LHCN-M2 (cell line): ENCODE measurements around the gene IL17C. TPM values are rescaled to one million over a fixed set of nuclear protein-coding genes. Genes with fewer than 3 reads are reported as not detected.

ENCODE experiments used
- DNase-seq: peaks from one replicate; pipeline ENCODE4 v3.0.0-alpha.2; 2012; ENCODE audit warnings: low read depth
- total RNA-seq: library from RNA; depleted of rRNA; stranded (reverse); fragments of >200 nt; gene quantifications from 2 replicates; pipeline ENCODE4 v1.2.3, GENCODE V29; 2014; rRNA removed

The IL17C gene
- total RNA-seq, 1 experiment from 2014 or later, result not detected

DNA sequence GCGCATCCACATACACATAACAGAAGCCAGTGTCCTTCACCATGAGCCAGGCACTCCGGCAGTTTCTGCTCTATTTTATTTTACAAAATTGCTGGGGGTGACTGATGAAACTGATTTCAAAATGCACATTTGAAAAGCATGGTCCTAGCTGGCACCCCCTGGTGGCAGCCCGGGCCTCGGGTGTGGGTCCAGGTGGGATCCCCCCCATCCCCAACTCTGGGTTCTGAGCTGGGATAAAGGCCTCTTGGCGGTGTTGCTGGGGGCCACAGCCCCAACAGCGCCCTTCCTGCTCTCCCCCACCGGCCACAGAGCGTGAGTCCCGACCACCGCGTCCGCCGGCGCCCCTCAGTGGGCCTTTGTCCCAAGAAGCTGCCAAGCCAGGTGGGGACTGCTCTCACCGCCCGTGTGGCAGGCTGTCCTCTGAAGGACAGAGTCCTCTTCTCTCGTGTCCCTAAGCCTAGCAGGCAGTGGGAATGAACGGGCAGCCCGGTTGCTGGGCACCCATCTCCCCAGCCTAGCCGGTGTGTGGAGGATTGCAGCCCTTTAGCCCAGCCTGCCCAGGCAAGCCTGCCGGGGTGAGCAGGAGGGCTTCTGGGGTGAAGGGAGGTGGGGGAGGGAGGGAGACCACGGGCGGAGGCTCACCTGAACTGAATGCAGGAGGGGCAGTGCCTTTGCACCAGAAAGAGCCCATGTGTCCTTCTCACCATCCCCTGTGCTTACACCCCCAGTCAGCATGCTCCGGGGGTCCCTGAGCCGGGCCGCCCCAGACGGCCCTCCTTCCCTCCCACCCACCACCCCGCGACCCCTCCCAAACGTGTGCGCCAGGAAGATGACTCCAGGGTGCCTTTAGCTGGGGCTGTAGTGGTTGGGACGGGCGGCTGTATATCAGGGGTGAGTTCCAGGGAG is 47.0 kb downstream of the IL17C start:
- peak; percentile 71 for DNase-seq

DNA sequence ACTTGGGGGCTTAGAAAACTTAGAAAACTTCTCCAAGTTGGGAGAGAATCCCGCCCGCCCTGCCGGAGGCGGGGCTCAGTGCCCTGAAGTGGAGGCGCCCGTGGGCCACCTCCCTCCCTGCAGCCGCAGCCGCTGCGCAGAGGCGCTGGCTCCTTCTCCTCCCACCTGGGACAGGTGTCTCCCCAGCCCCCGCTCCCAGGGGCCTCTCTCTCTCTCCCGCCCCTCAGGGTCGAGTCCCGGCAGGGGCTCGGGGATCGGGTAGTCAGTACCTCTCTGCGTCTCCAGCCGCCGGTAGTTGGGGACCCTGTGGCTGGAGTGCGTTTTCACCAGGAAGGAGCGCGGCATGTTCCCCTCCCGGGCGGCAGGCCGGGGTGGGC is 47.7 kb downstream of the IL17C start:
- no peak for DNase-seq

DNA sequence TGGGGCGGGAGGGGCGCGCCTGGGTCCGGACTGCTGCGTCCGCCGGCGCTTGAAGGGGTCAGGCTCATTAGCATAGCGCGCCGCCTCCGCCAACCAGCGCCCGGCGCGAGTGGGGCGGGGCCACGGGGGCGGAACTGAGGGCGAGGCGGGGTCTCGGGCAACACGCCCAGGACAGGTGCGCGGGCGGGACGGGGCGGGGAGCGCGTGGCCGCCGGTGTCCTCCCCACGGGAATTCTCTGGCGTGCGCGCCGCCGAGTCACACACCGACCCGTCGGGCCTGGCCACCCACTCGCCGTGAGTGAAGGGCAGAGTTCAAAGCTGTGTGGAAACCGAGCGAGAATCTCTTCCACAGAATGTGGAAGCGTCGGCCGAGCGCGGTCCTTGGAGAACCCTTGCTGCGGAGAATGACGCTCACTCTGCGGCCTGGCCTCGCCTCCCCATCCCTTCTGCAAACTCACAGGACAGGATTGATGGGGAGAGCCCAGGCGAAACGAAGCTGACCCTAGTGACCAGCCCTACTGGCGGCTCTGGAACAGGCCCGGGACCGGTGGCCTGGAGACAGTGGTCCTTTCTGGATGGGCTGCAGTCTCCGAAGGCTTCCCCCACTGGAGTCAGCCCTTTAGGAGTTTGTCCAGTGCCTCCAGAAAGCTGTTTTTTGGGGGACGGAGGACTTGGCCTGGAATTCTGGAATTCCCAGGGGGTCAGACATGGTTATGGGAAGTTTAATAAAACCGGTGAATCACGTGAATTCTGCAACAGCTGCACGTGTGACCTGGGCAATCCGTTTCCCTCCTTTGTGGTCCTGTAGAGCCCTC is 48.3 kb downstream of the IL17C start, which contains the start of gene SNAI3:
Gene SNAI3 (minus strand): TSS at position 69 of the 815 bp plus-strand sequence. CDS start 101 bp downstream, outside the sequence.
- DNase-seq, result peak; percentile 71

DNA sequence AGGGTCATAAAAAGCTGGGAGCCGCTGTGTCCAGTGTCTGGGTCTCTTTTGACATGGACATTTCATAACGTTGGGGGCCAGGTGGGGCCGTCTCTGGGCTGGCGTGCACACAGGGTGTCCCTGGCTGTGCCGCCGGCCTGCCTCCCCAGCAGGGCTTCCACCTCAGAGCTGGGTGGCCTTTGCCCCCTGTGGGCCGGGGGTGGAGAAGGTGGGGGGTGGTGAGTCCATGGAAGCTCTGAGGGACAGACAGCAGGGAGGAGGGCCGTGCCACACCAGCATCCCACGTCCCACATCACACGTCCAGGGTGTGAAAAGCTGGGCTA is 48.8 kb downstream of the IL17C start:
- no peak for DNase-seq

- no peak for DNase-seq
Observed at GRCh38 chr16:88687676-88688012, 49.3 kb downstream of the IL17C start.

GRCh38 chr16:88688013-88688778 is 49.8 kb downstream of the IL17C start:
- no peak for DNase-seq

Other genes with a start within 250 kb of the IL17C start
- 1.1 and 2.2 TPM in 2 replicates for gene ZFPM1, start 185.3 kb upstream of the IL17C start, total RNA-seq
- 15.8 and 20.0 TPM in 2 replicates for gene ZC3H18, start 68.2 kb upstream of the IL17C start, total RNA-seq
- 0.52 and 0.90 TPM in 2 replicates for gene CYBA, start 12.5 kb downstream of the IL17C start, total RNA-seq
- 31.8 and 37.8 TPM in 2 replicates for gene MVD, start 24.5 kb downstream of the IL17C start, total RNA-seq
- gene SNAI3, start 47.9 kb downstream of the IL17C start, total RNA-seq, result 0.19 and 0.57 TPM in 2 replicates
- gene RNF166, start 67.8 kb downstream of the IL17C start, total RNA-seq, result 20.5 and 21.9 TPM in 2 replicates
- 17.8 and 18.7 TPM in 2 replicates for gene CTU2, start 67.9 kb downstream of the IL17C start, total RNA-seq
- gene PIEZO1, start 146.6 kb downstream of the IL17C start, total RNA-seq, result 138 and 140 TPM in 2 replicates
- 44.9 and 53.4 TPM in 2 replicates for gene CDT1, start 165.2 kb downstream of the IL17C start, total RNA-seq
- gene APRT, start 173.4 kb downstream of the IL17C start, total RNA-seq, result 142 and 145 TPM in 2 replicates
- 17.1 and 21.5 TPM in 2 replicates for gene GALNS, start 218.4 kb downstream of the IL17C start, total RNA-seq
- 31.1 and 49.6 TPM in 2 replicates for gene TRAPPC2L, start 218.6 kb downstream of the IL17C start, total RNA-seq
- gene PABPN1L, start 228.1 kb downstream of the IL17C start, total RNA-seq, result not detected in 2 replicates